ENCODE data around the gene NDST1. TPM values are rescaled to one million over a fixed set of nuclear protein-coding genes. Genes with fewer than 3 reads are reported as not detected.

NDST1 gene
- total RNA-seq, 3 donors from 2014 or later, result 58.1 to 66.5 (median 60.6) TPM

DNA sequence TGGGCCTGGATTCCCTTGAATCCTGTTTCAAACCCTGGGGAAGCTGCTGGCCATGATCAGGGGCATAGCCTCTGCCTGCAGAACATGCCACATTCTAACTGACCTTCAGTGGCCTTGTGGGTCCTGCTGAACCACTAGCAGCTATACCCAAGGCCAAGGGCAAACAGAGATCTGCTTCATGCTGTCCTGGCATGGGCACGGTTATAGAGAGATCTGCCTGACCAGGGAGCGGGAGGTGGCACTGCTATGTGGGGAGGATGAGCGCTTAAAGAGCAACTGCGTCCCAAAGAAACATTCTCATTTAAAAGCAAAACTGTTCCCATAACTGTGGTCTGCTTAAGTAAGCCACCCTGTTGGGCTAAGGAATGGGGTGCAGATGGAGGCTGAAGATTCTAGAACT is 96.1 kb downstream of the NDST1 start:
- Histone ChIP-seq H3K4me1 (ENCODE audit: low read depth) (peaks cover 4% of the 10 kb centered on the region), H3K9me3 (no peaks in the 10 kb centered on the region), H3K36me3 (ENCODE audit: low read depth) (no peaks in the 10 kb centered on the region), H3K4me3 (no peak overlapping the region)
- ATAC-seq (no peak), DNase-seq (peak in 1 of 3 donors; percentile 11)
- intact Hi-C loops (cut with DNase I, micrococcal nuclease), result no loop called here
- TF ChIP-seq CTCF (IDR thresholded peaks at IDR 0.05), result no peak

DNA sequence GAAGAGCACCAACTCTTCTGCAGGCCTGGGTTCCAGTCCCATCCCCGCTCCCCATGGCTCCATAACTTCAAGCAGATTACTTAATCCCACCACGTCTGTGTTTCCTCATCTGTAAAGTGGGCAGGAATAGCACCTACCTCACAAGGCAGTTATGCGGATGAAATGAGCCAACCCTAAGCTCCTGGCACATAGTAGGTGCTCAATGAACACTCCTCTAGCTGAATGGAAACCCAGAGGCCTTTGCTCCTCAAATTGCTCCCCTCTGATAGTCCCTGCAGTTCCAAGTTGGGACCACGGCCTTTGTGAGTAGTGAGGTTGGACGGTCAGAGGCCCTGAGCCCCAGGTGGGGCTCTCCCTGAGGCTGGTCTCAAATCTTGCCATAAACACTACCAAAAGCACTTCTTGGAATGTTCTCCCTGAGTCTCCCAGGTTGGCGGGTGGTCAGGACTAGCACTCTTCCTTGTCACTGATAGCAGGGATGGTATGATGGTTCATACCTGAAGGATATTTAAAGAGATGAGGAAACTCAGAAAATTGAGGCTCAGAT is 97.0 kb downstream of the NDST1 start:
- no peaks in the 10 kb centered on the region for H3K4me1 ChIP-seq (ENCODE audit: low read depth)
- ATAC-seq, result no peak
- TF ChIP-seq CTCF (IDR thresholded peaks at IDR 0.05), result no peak
- no peak for DNase-seq
- intact Hi-C loops (cut with DNase I, micrococcal nuclease), result no loop called here
- no peak overlapping the region for H3K4me3 ChIP-seq
- no peaks in the 10 kb centered on the region for H3K9me3 ChIP-seq
- no peaks in the 10 kb centered on the region for H3K36me3 ChIP-seq (ENCODE audit: low read depth)

DNA sequence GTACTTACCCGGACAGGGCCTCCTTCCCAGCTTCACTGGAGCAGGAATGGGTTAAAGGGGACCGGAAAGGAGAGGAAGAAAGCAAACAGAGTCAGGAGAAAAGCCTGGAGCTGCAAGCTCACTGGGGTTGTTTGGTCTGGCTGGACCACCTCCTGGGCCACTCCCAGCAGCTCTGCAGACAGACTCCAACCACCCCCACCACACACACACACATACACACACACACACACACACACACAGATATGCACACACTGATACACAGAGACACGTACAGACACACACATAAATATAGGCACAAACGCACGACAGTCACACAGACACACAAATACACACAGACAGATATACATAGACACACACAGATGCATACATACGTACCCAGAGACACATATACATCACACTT is 97.6 kb downstream of the NDST1 start:
- no peaks in the 10 kb centered on the region for H3K9me3 ChIP-seq
- TF ChIP-seq CTCF (IDR thresholded peaks at IDR 0.05), result no peak
- no peak overlapping the region for H3K4me3 ChIP-seq
- ATAC-seq (no peak), DNase-seq (peak in 1 of 3 donors; percentile 12)
- H3K36me3 ChIP-seq (ENCODE audit: low read depth), result no peaks in the 10 kb centered on the region
- peaks cover 4% of the 10 kb centered on the region for H3K4me1 ChIP-seq (ENCODE audit: low read depth)
- intact Hi-C loops (cut with DNase I, micrococcal nuclease), result no loop called here

- DNase-seq, result peak in 1 of 3 donors; percentile 12
- Histone ChIP-seq H3K4me1 (ENCODE audit: low read depth) (peaks cover 11% of the 10 kb centered on the region), H3K36me3 (ENCODE audit: low read depth) (no peaks in the 10 kb centered on the region), H3K9me3 (no peaks in the 10 kb centered on the region), H3K4me3 (no peak overlapping the region)
- ATAC-seq, result no peak
- TF ChIP-seq CTCF (IDR thresholded peaks at IDR 0.05), result no peak
- intact Hi-C loops (cut with DNase I, micrococcal nuclease), result no loop called here
Measured at GRCh38 chr5:150606476-150606875, 98.5 kb downstream of the NDST1 start.

- peaks cover 12% of the 10 kb centered on the region for H3K4me1 ChIP-seq (ENCODE audit: low read depth)
- no peaks in the 10 kb centered on the region for H3K36me3 ChIP-seq (ENCODE audit: low read depth)
- H3K4me3 ChIP-seq, result no peak overlapping the region
- no peak for DNase-seq
- no peak for ATAC-seq
- no peak for TF ChIP-seq CTCF (IDR thresholded peaks at IDR 0.05)
- intact Hi-C loops (cut with DNase I, micrococcal nuclease), result no loop called here
- H3K9me3 ChIP-seq, result no peaks in the 10 kb centered on the region
Measured at GRCh38 chr5:150607105-150607504, 99.2 kb downstream of the NDST1 start.

Other genes with a start within 250 kb of the NDST1 start
- 1 to 10 TPM in 1 of 3 donors, under 1 TPM in 2; 0.46 to 3.0 (median 0.93) TPM for gene CAMK2A, start 218.4 kb upstream of the NDST1 start, total RNA-seq
- gene ARSI, start 205.2 kb upstream of the NDST1 start, total RNA-seq, result 1 to 10 TPM in 1 of 3 donors, under 1 TPM in 2; 0.41 to 1.6 (median 0.63) TPM
- 10 to 100 TPM; 17.3 to 36.2 (median 26.0) TPM for gene TCOF1, start 150.4 kb upstream of the NDST1 start, total RNA-seq
- 1,000 to 10,000 TPM in 1 of 3 donors, 100 to 1,000 TPM in 2; 198 to 1,033 (median 284) TPM for gene CD74, start 95.2 kb upstream of the NDST1 start, total RNA-seq
- gene RPS14, start 58.4 kb upstream of the NDST1 start, total RNA-seq, result 1,000 to 10,000 TPM; 1,569 to 1,671 (median 1,618) TPM
- gene SYNPO, start 132.5 kb downstream of the NDST1 start, total RNA-seq, result 10 to 100 TPM; 62.9 to 73.6 (median 63.9) TPM
- gene MYOZ3, start 153.1 kb downstream of the NDST1 start, total RNA-seq, result under 1 TPM; 0.09 to 0.48 (median 0.35) TPM
- 10 to 100 TPM; 41.0 to 45.1 (median 44.2) TPM for gene RBM22, start 192.9 kb downstream of the NDST1 start, total RNA-seq